Measurements from ENCODE around the gene LHX2.

- TF ChIP-seq CTCF (IDR thresholded peaks at IDR 0.05) (no peak), POLR2A (IDR thresholded peaks at IDR 0.05) (no peak)
Observed at GRCh38 chr9:124004593-124004992, 7.0 kb upstream of the LHX2 start.
